NCI-H2081 treated with DMSO at 0.1 percent for 48 hours (cell line): ENCODE measurements around the gene INTS7.
"Not testable (repeated sequence)": the region's sequence is repeated elsewhere in the genome, so short reads cannot be mapped to it uniquely, and the experiment has no call there.

Experiments
- DNase-seq: peaks from one replicate; lab custom pipeline; 2025; lab: John Stamatoyannopoulos, UW

The INTS7 gene

DNA sequence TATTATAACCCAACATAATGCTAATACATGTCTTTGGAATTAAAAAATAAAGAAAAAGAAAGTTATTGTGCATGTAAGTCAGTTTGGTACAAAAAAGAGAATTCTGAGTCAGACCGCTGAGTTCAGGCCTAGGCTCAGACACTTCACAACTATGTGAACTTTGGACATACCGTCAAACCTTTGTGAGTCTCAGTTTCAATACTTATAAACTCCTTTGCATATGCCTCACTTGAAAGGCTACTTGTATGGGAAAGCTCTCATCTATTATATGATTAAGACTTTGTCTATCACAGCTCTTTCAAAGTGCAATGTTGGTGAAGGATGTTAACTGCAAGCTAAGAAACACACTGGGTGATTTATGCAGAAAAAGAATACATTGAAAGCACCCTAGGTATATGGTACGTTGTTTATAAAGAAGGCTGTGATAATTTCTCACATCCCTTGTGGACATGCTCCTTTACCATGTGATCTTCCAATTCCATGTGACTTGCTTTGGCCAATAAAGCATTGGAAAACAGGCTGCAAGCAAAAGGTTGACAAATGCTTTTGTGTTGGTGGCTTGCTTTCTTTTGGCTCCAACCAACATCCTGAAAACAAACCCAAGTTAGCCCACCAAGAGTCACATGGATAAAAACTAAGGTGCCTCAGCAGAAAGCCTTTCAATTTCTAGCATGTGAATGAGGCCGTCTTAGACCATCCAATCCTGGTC is 49.6 kb downstream of the INTS7 start:
- DNase-seq: no peak

DNA sequence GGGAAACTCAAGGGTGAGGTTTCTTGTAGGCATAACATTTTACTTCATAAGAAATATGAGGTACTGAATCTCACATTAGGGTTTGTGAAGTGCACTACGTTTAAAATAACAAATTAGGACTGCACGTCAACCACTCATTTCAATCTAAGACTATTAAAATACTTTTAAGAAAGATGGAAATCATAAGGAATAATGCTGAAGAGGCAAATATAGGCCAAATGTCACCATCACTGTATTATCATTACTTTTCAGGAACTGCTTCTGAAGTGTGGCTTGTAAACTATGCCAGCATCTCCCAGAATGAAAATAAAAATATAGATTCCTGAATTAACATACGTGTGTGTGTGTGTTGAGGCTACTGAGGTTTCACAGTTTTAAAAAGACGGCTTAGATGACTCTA is 56.8 kb downstream of the INTS7 start:
- DNase-seq: no peak

DNA sequence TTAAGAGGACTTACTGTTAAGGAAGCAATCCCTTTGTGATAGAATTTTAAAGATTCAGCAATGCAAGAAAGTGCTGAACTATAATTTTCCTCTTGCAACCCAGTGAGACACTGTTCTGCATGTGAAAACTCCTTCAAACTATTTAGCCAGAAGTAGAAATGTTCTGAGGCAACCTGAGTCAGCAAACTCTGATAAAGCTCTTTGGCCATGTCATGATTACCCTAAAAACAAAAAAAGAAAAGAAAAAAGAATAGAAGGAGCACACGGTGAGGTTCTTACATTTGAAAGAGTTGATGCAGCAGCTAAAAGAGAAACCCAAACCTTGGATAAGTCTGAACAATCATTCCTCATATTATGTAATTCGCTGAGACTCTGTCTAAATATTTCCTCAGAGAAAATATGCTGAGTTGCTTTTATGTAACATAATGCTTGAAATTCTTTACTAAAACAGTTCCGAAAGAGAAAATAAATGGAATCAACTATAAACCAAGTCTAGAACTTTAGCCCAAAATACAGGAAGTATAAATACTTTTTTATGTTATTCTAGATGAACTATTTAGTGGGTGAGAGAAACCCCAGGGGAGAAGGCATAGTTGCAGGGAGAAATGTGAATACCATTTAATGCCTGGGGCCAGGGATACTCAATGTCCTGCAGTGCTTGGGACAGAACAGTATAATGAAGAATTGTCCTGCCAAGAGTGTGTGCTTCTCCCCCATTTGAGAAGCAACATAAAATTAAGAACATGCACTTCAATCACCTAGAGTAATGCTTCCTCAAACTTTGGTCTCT is 60.0 kb downstream of the INTS7 start:
- DNase-seq: no peak

DNA sequence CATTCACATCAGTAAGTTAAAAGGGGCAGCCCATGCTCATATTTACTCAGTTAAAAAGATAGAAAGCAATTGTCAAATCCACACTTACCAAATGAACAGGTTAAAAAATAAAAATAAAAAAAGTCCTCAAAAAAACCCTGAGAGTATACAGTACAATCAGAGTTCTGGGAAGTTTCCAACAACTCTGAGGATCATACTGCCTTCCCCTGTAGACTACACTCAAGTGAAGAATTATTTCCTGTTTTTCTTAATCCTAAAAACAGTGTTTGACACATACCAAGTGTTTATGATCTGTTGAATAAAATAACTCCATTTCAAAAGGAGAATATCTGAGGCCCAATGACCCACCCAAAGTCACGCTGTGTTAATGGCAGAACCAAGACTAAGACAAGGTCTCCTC is 61.8 kb downstream of the INTS7 start:
- DNase-seq: no peak

DNA sequence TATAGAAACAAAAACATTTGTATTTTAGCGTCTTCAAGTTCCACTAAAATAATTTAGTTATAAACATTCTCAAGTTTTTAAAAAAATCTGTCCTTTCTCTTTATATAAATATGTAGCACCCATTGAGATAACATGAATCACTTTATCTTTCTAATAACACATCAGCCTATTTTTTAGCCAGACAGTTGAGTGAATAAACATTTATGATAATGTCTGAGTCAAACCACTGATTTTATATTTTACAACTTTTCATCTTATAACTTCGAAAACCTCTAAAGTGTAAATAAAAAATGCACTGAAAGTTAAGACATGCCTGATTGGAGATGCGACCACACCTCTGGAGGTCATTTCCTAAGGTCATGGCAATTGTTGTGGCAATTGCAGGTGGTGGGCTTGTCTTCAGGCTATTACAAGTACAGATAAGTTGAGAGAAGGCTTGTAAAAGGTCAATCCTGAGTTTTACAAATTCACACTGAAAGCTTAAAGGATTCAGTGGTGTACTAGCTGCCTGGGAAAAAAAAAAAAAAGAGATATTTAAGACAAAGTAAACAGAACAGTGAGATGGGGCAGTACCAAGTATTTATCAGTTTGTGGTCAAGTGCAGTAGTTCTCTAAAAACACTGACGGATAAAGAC is 67.0 kb downstream of the INTS7 start:
- DNase-seq: no peak

DNA sequence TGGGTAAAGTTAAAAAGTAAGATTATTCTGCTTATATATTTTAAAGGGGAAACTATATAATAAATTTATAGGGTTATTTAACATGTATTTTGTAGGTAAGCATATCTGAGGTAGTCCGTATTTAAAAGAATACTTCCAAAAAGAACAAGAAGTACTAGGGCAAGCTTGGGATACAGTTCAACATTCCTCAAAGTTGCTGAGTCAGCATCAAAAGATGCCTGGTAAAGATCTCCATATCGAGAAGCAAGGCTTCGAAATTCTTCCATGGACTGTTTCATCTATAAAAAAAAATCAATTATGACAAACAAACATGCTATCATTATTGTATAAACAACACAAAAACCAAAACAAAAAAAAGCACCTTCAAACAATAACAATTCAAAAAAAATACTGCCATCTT is 67.7 kb downstream of the INTS7 start:
- no peak for DNase-seq

DNA sequence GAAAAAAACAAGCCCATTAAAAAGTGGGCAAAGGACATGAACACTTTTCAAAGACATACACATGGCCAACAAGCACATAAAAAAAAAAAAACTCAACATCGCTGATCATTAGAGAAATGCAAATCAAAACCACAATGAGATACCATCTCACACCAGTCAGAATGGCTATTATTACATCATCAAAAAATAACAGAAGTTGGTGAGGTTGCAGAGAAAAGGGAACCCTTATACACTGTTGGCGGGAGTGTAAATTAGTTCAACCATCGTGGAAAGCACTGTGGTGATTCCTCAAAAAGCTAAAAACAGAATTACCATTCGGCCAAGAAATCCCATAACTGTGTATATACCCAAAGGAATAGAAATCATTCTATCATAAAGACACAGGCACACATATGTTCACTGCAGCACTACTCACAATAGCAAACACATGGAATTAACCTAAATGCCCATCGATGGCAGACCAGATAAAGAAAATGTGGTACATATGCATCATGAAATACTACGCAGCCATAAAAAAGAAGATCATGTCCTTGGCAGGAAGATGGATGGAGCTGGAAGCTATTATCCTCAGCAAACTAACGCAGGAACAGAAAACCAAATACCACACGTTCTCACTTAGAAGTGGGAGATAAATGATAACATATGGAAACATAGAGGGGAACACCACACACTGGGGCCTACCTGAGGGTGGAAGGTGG is 70.1 kb downstream of the INTS7 start:
- DNase-seq: no peak

DNA sequence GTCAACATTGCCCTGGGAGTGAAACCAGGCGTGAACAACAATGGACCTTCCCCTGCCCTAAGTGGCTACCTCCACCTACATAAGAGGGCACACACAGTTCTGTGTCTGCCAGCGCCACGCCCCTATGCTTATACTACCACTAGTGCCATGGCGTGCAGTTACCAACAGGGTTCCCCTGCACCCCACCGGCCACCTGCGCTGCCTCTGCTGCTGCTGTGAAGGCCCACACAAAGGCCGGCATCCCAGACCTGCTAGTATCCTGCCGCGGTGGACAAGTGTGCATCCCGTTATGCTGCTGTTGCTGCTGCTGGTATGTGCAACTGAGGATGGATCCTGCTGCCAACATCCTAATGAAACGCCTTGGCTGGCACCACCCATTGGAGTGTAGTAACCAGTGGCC is 75.7 kb downstream of the INTS7 start:
- DNase-seq: no peak

DNA sequence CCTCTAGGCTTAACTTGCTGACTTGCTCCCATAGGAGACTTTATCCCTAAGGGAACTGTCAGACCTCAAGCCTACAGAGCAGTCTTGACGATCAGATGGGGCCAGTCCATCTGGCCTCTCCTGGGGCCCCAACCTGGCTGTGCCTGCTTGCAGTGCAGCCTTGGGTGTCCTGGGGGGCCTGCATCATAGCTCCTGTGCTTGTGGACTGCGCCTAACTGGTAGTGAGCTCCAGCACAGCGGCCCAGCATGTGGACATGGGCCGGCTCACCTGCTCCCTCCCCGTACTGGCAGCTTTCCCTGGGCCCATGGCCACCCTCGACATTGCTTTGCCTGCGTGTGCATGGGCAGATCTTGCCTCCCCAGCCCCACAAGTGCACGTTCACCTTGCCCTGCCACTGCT is 76.1 kb downstream of the INTS7 start:
- no peak for DNase-seq

DNA sequence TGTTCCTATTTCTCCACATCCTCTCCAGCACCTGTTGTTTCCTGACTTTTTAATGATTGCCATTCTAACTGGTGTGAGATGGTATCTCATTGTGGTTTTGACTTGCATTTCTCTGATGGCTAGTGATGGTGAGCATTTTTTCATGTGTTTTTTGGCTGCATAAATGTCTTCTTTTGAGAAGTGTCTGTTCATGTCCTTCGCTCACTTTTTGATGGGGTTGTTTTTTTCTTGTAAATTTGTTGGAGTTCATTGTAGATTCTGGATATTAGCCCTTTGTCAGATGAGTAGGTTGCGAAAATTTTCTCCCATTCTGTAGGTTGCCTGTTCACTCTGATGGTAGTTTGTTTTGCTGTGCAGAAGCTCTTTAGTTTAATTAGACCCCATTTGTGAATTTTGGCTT is 81.3 kb downstream of the INTS7 start:
- DNase-seq: not testable (repeated sequence)

DNA sequence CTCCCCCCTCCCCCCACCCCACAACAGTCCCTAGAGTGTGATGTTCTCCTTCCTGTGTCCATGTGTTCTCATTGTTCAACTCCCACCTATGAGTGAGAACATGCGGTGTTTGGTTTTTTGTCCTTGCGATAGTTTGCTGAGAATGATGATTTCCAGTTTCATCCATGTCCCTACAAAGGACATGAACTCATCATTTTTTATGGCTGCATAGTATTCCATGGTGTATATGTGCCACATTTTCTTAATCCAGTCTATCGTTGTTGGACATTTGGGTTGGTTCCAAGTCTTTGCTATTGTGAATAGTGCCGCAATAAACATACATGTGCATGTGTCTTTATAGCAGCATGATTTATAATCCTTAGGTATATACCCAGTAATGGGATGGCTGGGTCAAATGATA is 81.8 kb downstream of the INTS7 start:
- DNase-seq: not testable (repeated sequence)

DNA sequence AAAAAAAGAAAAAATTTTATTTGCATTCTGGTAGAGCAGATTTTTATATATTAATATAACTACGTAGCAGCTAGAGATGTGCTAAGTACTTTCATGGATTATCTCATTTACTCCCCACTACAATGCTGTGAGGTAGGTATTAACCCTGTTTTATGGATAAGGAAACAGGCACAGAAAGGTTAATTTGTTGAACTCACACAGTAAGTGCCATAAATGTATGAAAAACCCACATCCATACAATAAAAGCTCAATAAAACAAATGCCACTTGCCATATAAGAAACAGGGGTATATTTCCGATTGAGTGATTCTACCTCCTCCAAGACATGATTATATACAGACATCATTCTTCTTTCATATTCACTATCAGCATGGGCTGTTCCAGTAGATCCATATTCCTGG is 83.1 kb downstream of the INTS7 start:
- no peak for DNase-seq

DNA sequence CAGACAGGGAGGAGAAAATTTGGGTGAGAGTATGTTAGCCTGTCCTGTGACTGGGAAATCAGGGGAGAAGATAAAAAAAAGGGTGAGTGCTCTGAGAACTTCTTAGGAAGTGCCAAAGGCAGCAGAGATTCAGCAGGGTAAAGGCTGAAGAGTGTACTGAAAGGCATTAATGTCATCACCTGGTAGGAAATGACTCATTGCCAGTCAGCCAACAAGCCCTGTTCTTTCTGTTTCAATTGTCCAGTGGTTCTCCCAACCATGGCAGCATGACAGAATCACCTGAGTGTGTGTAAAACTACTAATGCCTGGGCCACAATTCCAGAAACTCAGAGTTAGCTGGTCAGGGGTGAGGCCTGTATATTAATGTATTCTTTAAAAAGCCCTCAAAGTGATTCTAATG is 83.5 kb downstream of the INTS7 start:
- DNase-seq: no peak

DNA sequence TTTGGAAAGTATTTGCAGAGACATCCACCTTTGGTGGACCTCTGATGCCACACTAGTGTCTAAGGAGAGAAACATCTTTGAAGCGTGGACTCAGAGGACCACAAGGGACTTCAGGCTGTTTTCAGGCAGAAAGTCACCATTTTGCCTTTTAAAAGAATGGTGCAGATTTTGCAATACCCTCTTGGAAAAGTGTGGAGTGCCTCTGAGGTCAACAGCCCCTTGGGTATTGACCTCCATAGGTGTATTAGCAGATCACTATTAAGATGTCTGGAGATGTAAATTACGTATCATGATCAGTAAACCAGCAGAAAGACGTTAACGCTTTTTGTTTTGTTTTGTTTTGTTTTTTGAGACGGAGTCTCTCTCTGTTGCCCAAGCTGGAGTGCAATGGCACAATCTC is 87.0 kb downstream of the INTS7 start:
- no peak for DNase-seq

DNA sequence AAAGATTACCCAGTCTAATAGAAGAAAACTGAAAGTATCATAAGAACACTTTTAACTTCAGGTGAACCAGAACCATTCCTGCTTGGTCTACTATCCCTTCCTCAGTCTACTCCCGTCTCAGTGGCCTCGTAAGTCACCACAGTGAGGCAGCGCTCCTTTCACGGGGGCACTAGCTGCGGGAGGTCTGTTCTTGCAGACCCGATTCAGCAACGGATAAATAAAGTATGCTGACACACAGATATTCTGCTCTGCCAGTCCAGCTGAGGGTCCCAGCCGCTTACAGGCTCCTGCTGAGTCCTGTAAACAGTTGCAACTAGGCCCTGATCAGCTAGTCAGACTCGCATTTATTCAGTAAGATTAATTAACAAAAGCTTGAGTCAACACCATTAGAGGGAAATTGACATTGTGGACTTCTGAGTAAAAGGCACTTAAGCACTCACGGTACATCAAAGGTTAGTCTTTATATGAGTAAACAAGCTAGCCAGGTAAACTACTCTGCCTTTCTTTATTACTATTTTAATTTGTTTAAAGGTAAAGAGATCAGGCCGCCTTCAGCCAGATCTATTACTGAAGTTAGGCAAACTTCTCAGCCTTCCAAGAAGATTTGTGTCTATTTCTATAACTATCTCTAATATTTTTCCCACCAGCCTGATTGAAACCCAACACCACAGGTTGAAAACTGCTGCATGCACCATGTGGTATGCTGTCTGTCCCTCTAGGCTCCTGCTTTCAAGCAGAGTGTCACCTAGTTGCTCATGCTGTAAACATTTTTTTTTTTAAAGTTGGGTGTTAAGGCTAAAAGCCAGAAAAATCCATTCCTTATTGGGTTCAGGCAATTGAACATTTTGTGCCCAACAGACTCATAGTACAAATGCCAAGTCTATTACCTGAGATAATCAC is 87.7 kb downstream of the INTS7 start:
- peak; percentile 92 for DNase-seq

DNA sequence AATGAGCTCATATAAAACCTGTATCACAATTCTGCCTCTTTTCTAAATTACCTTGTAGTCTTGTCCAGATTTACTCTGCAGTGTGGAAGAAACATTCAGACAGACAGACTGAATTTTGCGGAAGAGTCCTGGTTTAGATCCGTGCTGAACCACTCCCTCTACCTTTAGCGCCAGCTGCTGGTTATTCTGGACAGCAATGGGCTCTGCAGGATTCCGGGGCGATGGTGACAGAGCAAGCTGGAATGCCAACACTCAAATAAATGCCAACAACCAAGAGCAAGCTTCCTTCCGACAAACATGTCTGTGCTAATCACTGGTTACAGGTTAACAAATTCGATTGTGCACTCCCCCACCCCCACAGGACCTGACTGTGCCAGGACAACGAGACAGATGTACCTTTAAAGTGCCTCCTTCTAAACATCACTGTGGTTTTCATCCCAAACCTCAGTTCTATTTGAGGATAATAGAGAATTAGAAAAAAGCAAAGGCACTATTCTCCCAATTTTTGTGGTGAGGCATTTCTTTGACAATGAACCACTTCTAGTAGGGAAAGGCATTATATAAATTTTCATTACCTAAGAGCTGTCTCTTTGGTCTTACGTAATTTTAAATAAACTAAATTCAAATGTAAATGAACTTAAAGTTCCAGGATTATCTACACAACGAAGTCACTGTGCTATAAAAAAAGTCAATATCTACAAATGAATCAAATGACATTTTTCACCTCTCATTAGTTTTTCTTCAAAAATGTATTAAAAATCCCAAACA is 90.4 kb downstream of the INTS7 start:
- no peak for DNase-seq

DNA sequence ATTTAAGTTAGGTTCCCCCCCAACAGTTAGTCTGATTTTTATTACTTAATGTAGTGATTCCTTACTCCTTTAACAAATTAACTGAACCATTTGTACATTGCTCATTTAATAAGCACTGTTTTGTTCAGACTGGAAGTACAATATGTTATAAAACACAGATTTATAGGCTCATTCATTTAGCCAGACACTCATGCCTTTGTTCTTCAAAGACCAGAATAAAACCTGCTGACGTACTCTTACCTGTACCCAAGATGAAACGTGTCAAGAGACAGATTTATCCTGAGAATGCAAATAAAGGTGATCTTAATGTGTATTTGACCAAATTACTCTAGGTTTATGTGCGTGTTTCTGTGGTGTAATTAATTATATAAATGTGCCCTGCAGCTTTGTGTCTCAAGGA is 92.8 kb downstream of the INTS7 start:
- no peak for DNase-seq

DNA sequence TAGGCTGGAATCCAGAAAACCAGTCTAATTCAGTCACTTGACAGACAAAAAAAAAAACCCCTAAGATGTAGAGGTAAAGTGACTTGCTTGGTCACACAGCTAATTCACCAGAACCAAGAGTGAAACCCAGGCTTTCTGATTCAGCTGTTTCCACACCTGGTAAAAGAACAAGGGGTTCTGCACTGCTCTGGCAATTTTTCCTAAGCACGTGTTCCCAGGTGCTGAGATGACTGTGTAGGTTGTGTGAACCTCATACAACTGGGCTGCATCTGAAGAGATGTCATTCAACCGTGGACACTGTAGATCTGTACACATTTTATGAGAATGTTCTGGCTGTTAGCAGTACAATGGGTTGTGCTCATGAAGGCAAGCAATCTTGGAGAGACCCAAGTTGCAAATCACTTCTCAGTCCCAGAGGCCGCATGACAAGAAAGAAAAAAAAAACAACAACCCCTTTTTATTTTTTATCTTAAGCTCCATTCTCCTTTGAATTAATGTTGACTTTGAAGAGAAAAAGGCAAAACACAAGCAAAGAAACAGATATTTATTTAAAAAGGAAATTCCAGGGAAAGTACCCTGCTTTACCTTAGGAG is 95.4 kb downstream of the INTS7 start:
- DNase-seq: no peak

DNA sequence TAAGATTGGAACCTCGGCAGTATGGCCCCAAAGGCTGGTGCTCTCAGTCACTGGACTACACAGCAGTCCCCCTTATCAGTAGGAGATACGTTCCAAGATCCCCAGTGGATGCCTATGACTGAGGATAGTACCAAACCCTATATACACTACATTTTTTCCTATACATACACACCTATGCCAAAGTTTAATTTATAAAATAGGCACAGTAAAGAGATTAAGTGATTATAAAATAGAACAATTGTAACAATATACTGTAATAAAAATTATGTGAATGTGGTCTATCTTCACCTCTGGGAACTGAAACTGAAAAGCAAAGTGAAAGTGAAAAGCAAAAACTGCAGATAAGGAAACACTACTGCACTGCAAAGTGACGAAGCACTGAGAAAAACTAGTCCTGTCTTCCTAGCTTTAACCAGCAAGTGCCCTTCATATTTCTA is 96.8 kb downstream of the INTS7 start:
- DNase-seq: no peak

DNA sequence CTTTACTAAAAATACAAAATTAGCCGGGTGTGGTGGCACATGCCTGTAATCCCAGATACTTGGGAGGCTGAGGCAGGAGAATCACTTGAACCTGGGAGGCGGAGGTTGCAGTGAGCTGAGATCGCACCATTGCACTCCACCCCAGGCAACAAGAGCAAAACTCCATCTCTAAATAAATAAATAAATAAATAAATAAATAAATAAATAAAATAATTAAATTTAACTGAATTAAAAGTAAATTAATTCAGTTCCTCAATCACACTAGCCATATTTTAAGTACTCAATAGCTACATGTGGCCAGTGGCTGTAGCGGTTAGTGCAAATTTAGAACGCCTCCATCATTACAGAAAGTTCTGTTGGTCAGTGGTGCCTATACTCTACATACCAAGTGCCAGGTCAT is 97.9 kb downstream of the INTS7 start:
- not testable (repeated sequence) for DNase-seq
